Transverse colon (tissue), 4 donors: ENCODE data around the gene WSCD2. TPM values are rescaled to one million over a fixed set of nuclear protein-coding genes. Genes with fewer than 3 reads are reported as not detected.

ENCODE experiments used
- DNase-seq: peaks from one replicate; pipeline ENCODE4 v3.0.0-alpha.2; 2019
- H3K27ac ChIP-seq, 4 donors: fragments of 200-600 bp; sonication (generic); 2 replicates each; pipeline ENCODE4 v1.5.1; 2016 to 2018; ENCODE audit warnings: inconsistent platforms in 4 of 4
- H3K27me3 ChIP-seq: fragments of 200-600 bp; sonication (generic); 2 replicates; pipeline ENCODE4 v1.5.1; 2017; ENCODE audit warnings: inconsistent platforms
- H3K36me3 ChIP-seq, 4 donors: fragments of 200-600 bp; sonication (generic); 2 replicates each; pipeline ENCODE4 v1.5.1; 2017 to 2019; ENCODE audit warnings: inconsistent platforms in 4 of 4
- H3K4me1 ChIP-seq, 4 donors: fragments of 200-600 bp; sonication (generic); 2 replicates each; pipeline ENCODE4 v1.5.1; 2017 to 2020; ENCODE audit warnings: inconsistent platforms in 4 of 4
- H3K4me3 ChIP-seq, 4 donors: fragments of 200-600 bp; sonication (generic); 1 replicate in 1 of 4; 2 replicates in 3 of 4; pipeline versions ENCODE4 v1.5.1 to v1.6.1; 2017 to 2019; ENCODE audit warnings: inconsistent platforms in 4 of 4
- H3K9me3 ChIP-seq, 2 donors: fragments of 200-600 bp; sonication (generic); 2 replicates each; pipeline ENCODE4 v1.5.1; 2017 to 2019; ENCODE audit warnings: inconsistent platforms in 2 of 2
- EP300 ChIP-seq: sonication (generic); formaldehyde crosslinking; IDR thresholded peaks from one replicate; pipeline ENCODE4 v1.6.1; 2017; ENCODE audit warnings: antibody characterized with exemption, low read depth
- POLR2A ChIP-seq: fragments of 450-650 bp; IDR thresholded peaks from one replicate; pipeline ENCODE4 v1.6.1; 2016; ENCODE audit warnings: antibody characterized with exemption, mild to moderate bottlenecking, moderate library complexity
- POLR2AphosphoS5 ChIP-seq, 3 donors: sonication (generic); formaldehyde crosslinking; IDR thresholded peaks; one replicate each; pipeline ENCODE4 v1.6.1; 2016; ENCODE audit warnings: antibody characterized with exemption in 3 of 3
- WGBS, 2 donors: methylation state at CpG; one replicate each; pipeline ENCODE4 v1.1.5; 2018; ENCODE audit warnings: low coverage in 1 of 2; 5-methylcytosine and 5-hydroxymethylcytosine counted together
- in situ Hi-C, 4 donors: fragments of 200-750 bp; cut with MboI; loops; one replicate each; pipeline versions ENCODE4 v1.15.0 to v1.15.1; 2017; ENCODE audit warnings: low sequenced_read_pairs in 3 of 4, low pct_ligation_motif_present in 1 of 4, low pct_unique_long_range_greater_than_20kb in 1 of 4
- intact Hi-C: fragments of 100-400 bp; cut with DNase I; formaldehyde crosslinking; loops from one replicate; pipeline ENCODE4 v1.15.1; 2023; ENCODE audit warnings: low total_unique reads
- total RNA-seq, 4 donors: library from RNA; depleted of rRNA; stranded (reverse); fragments of >200 nt; gene quantifications; one replicate each; pipeline ENCODE4 v1.1.0, GENCODE V29; 2016
- TF ChIP-seq, protein P1 (sequence below), 5 experiments: fragments of 200-600 bp in 3 of 5; fragments of 450-650 bp in 2 of 5; sonication (generic) in 3 of 5; IDR thresholded peaks; 1 replicate in 2 of 5; 2 replicates in 3 of 5; pipeline ENCODE4 v1.5.1; 2016 to 2017; ENCODE audit warnings: antibody characterized with exemption in 5 of 5, inconsistent platforms in 3 of 5, mild to moderate bottlenecking in 2 of 5, moderate library complexity in 1 of 5

The WSCD2 gene
- total RNA-seq, 4 donors from 2014 or later: 0.16 to 46.6 (median 1.1) TPM; not detected in 1

DNA sequence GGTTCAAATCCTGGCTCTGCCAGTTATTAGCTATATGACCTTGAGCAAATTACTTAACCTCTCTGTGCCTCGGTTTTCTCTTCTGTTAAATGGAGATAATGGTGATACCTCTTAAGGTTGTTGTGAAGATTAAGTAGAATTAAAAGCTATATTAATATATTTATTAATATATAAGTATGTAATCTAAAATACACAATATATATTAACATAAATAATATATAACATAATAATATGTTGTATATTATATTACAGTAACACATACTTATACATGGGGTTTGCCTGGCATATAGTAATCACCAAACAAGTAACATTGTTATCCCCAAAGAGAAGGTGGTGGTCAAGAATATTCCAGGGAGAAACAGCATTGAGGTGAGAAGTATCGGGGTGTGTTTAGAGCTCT is 118.0 kb downstream of the WSCD2 start:
- DNase-seq: no peak
- TF ChIP-seq, protein P1, sequence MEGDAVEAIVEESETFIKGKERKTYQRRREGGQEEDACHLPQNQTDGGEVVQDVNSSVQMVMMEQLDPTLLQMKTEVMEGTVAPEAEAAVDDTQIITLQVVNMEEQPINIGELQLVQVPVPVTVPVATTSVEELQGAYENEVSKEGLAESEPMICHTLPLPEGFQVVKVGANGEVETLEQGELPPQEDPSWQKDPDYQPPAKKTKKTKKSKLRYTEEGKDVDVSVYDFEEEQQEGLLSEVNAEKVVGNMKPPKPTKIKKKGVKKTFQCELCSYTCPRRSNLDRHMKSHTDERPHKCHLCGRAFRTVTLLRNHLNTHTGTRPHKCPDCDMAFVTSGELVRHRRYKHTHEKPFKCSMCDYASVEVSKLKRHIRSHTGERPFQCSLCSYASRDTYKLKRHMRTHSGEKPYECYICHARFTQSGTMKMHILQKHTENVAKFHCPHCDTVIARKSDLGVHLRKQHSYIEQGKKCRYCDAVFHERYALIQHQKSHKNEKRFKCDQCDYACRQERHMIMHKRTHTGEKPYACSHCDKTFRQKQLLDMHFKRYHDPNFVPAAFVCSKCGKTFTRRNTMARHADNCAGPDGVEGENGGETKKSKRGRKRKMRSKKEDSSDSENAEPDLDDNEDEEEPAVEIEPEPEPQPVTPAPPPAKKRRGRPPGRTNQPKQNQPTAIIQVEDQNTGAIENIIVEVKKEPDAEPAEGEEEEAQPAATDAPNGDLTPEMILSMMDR (IDR thresholded peaks at IDR 0.05): no peak
- no peak for TF ChIP-seq EP300
- no peak for TF ChIP-seq POLR2A
- TF ChIP-seq POLR2AphosphoS5 (IDR thresholded peaks at IDR 0.05): no peak
- H3K4me1 ChIP-seq: no peaks in the 10 kb centered on the region
- in situ Hi-C loops: no loop called here
- H3K4me3 ChIP-seq: no peak overlapping the region
- WGBS, 2 donors: 68 to 80% methylated on average over 2 of the region's 2 CpGs
- intact Hi-C loops: no loop called here
- H3K27me3 ChIP-seq: no peaks in the 10 kb centered on the region
- no peaks in the 10 kb centered on the region for H3K36me3 ChIP-seq
- no peak overlapping the region for H3K27ac ChIP-seq
- no peaks in the 10 kb centered on the region for H3K9me3 ChIP-seq

DNA sequence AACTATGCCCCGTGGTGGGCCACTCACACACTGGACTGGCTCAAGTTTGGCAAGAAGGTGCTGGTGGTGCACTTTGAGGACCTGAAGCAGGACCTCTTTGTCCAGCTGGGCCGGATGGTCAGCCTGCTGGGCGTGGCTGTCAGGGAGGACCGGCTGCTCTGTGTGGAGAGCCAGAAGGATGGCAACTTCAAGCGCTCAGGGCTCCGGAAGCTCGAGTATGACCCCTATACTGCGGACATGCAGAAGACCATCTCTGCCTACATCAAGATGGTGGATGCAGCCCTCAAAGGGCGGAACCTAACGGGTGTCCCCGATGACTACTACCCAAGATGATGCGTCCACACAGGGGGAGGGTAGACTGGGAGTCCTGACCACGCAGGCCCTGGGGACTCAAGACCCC is 118.9 kb downstream of the WSCD2 start:
- DNase-seq: no peak
- TF ChIP-seq, protein P1 (IDR thresholded peaks at IDR 0.05): no peak
- no peak for TF ChIP-seq EP300
- no peak for TF ChIP-seq POLR2AphosphoS5 (IDR thresholded peaks at IDR 0.05)
- H3K36me3 ChIP-seq: no peaks in the 10 kb centered on the region
- intact Hi-C loops (no loop called here), in situ Hi-C loops (no loop called here)
- WGBS, 2 donors: 81% methylated on average over 13 of the region's 13 CpGs; no CpG with 5 or more reads in 1 of the 2 donors
- no peak overlapping the region for H3K4me3 ChIP-seq
- no peak overlapping the region for H3K27ac ChIP-seq
- H3K4me1 ChIP-seq: no peaks in the 10 kb centered on the region
- peaks cover 2% of the 10 kb centered on the region for H3K27me3 ChIP-seq
- no peaks in the 10 kb centered on the region for H3K9me3 ChIP-seq

DNA sequence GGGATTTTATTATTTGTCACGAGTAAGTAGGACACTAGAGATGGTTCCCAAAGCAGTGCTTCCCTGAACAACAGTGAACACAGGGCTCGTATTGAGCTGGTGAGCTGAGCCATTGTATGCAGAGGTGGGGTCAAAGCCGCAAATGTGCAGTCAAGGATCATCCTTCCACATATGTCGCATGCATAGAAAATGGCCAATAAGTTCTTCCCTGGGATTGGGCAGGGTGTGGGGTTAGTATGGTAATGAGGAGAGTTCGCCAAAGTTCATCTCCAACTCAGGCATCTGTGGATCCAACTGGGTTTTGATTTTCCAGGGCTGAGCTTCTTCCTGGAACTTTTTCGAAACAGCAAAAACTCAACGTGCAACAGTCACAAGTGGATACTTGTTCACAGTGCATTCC is 123.4 kb downstream of the WSCD2 start:
- 82% methylated on average over 7 of the region's 7 CpGs; no CpG with 5 or more reads in 1 of the 2 donors for WGBS, 2 donors
- in situ Hi-C loops: no loop called here
- intact Hi-C loops: no loop called here
- Histone ChIP-seq H3K4me3 (no peak overlapping the region), H3K27ac (no peak overlapping the region), H3K4me1 (no peaks in the 10 kb centered on the region), H3K9me3 (no peaks in the 10 kb centered on the region), H3K36me3 (no peaks in the 10 kb centered on the region), H3K27me3 (peaks cover 13% of the 10 kb centered on the region)
- DNase-seq: no peak
- no peak for TF ChIP-seq POLR2AphosphoS5 (IDR thresholded peaks at IDR 0.05)
- TF ChIP-seq EP300: no peak
- no peak for TF ChIP-seq POLR2A
- TF ChIP-seq, protein P1 (IDR thresholded peaks at IDR 0.05): no peak

DNA sequence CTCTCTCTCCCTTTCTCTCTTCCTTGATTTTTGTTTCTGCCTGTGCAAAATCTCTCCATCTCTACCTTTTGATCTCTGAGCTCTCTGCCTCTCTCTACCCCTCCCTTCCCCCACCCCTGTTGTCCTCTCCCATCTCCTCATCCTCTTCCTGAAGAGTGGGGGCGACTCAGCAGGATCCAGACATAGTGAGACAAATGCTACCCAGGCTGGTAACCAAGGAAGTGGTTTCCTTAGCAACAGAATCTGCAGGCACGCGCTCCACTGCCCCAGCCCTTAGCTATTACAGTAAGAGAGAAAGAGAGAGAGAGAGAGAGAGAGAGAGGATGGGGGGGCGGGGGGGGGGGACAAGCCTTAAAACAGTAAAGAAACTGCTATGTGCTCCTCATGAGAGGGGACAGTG is 124.5 kb downstream of the WSCD2 start:
- Histone ChIP-seq H3K27ac (no peak overlapping the region), H3K4me3 (no peak overlapping the region), H3K9me3 (no peaks in the 10 kb centered on the region), H3K4me1 (no peaks in the 10 kb centered on the region), H3K27me3 (peaks cover 13% of the 10 kb centered on the region), H3K36me3 (no peaks in the 10 kb centered on the region)
- intact Hi-C loops: no loop called here
- no peak for TF ChIP-seq EP300
- TF ChIP-seq POLR2A: no peak
- TF ChIP-seq, protein P1 (IDR thresholded peaks at IDR 0.05): no peak
- no peak for TF ChIP-seq POLR2AphosphoS5 (IDR thresholded peaks at IDR 0.05)
- DNase-seq: no peak
- WGBS, 2 donors: 10 to 13% methylated on average over 3 to 4 of the region's 4 CpGs
- in situ Hi-C loops: no loop called here
